ENCODE data around the gene CFD. TPM values are rescaled to one million over a fixed set of nuclear protein-coding genes. Genes with fewer than 3 reads are reported as not detected.
"Not testable (repeated sequence)": the region's sequence is repeated elsewhere in the genome, so short reads cannot be mapped to it uniquely, and the experiment has no call there.

CFD gene
- total RNA-seq, 1 experiment from 2014 or later: 8.0 TPM

DNA sequence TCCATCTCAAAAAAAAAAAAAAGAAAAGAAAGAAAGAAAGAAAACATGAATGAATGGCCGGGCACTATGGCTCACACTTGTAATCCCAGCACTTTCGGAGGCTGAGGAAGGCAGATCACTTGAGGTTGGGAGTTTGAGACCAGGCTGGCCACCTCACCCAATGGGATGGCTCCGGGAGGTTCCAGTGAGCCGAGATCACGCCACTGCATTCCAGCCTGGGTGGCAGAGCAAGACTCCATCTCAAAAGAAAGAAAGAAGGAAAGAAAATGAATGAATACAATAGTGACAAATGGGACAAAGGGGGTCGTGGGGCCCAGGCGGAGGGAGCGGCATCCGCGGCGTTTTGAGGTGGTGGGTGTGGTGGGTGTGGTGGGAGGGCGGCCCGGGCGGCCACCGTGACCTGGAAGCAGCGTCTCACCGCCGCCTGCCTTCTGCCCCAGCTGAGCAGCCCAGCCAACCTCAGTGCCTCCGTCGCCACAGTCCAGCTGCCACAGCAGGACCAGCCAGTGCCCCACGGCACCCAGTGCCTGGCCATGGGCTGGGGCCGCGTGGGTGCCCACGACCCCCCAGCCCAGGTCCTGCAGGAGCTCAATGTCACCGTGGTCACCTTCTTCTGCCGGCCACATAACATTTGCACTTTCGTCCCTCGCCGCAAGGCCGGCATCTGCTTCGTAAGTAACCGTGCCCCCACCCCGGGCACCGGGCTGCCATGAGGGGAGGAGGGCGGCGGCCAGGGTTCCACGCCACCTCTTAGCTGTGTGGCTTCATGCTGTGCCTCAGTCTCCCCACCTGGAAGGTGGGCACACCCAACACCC, 13.6 kb upstream of the CFD start:
- H3K27ac ChIP-seq: no peak overlapping the region
- no peaks in the 10 kb centered on the region for H3K9me3 ChIP-seq (ENCODE audit: insufficient read depth, low read depth)
- intact Hi-C loops (cut with micrococcal nuclease; ENCODE audit: unreplicated experiment): no loop called here
- H3K4me1 ChIP-seq (replicated peaks; ENCODE audit: insufficient read depth): peaks cover 5% of the 10 kb centered on the region
- H3K4me3 ChIP-seq: no peak overlapping the region
- no TSS peak for BruUV-seq (replicated peaks)
- H3K36me3 ChIP-seq (ENCODE audit: low read depth): no peaks in the 10 kb centered on the region
- no peak overlapping the region for H3K4me2 ChIP-seq
- H3F3A ChIP-seq (ENCODE audit: insufficient read depth, low read depth): peaks cover 22% of the 10 kb centered on the region; the same call in 1 of the 2 replicates
- DNase-seq: no peak
- H3K9me2 ChIP-seq (ENCODE audit: insufficient read depth): no peaks in the 10 kb centered on the region
- H2AFZ ChIP-seq: no peak overlapping the region
- H4K20me1 ChIP-seq (ENCODE audit: insufficient read depth): no peaks in the 10 kb centered on the region; the same call in 1 of the 2 replicates
- CTCF ChIA-PET: no interaction called here
- H3K79me2 ChIP-seq (ENCODE audit: low read depth): no peaks in the 10 kb centered on the region
- POLR2A ChIA-PET (ENCODE audit: unreplicated experiment): no interaction called here
- peaks cover 57% of the 10 kb centered on the region for H3K27me3 ChIP-seq (ENCODE audit: insufficient read depth, low read depth)
- TF ChIP-seq CTCF (conservative IDR thresholded peaks at IDR 0.05) (no peak), EZH2 (IDR thresholded peaks at IDR 0.05; ENCODE audit: low read depth) (no peak)

DNA sequence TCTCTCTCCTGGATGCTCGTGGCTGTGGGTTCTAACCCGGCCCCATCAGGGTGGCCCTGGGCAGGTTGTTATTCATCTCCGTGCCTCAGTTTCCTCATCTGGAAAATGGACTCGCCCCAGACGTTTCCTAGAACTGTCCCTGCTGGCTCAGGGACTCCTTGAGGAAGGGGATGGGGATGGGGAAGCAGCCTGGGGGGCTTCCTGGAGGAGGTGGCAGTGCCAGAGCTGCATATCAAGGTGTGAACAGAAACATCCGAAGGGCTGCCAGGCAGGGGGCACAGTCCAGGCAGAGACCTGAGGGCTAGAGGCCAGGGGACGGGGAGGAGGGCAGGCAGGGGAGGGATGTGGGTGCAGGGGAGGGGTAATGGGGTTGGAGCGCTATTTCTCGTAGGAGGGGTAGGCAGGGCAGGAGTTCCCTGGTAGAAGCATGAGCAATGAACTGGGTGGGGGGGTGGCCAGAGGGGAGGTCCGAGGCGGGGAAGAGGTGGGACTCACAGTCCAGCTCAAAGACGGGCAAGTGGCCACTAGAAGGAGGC, 11.0 kb upstream of the CFD start:
- Histone ChIP-seq H3K27ac (no peak overlapping the region), H3K9me3 (ENCODE audit: insufficient read depth, low read depth) (no peaks in the 10 kb centered on the region), H3K4me3 (no peak overlapping the region), H3F3A (ENCODE audit: insufficient read depth, low read depth) (peaks cover 31% of the 10 kb centered on the region; the same call in 1 of the 2 replicates), H3K79me2 (ENCODE audit: low read depth) (no peaks in the 10 kb centered on the region), H3K4me1 (replicated peaks; ENCODE audit: insufficient read depth) (peaks cover 5% of the 10 kb centered on the region), H3K9me2 (ENCODE audit: insufficient read depth) (no peaks in the 10 kb centered on the region), H3K36me3 (ENCODE audit: low read depth) (no peaks in the 10 kb centered on the region), H3K27me3 (ENCODE audit: insufficient read depth, low read depth) (peaks cover 50% of the 10 kb centered on the region), H3K4me2 (no peak overlapping the region), H2AFZ (no peak overlapping the region), H4K20me1 (ENCODE audit: insufficient read depth) (no peaks in the 10 kb centered on the region; the same call in 1 of the 2 replicates)
- CTCF ChIA-PET: interaction anchor here (0.6 kb wide), 1 partner anchor 10 kb away, joined by 3 read pairs; no protein-coding TSS in a partner anchor
- POLR2A ChIA-PET (ENCODE audit: unreplicated experiment): no interaction called here
- no peak for TF ChIP-seq CTCF (conservative IDR thresholded peaks at IDR 0.05)
- no peak for TF ChIP-seq EZH2 (IDR thresholded peaks at IDR 0.05; ENCODE audit: low read depth)
- intact Hi-C loops (cut with micrococcal nuclease; ENCODE audit: unreplicated experiment): no loop called here
- BruUV-seq (replicated peaks): no TSS peak
- DNase-seq: no peak

DNA sequence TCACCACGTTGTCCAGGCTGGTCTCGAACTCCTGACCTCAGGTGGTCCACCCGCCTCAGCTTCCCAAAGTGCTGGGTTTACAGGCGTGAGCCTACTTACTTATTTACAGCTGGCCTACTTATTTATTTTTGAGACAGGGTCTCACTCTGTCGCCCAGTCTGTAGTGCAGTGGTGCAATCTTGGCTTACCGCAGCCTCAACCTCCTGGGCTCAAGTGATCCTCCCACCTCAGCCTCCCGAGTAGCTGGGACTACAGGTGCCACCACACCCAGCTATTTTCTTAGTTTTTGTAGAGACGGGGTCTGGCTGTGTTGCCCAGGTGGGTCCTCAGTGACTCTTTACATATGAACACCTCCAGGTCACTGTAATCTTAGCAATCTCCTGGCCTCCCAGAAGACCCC, 10.3 kb upstream of the CFD start:
- H3F3A ChIP-seq (ENCODE audit: insufficient read depth, low read depth): peaks cover 31% of the 10 kb centered on the region; the same call in 1 of the 2 replicates
- H3K9me3 ChIP-seq (ENCODE audit: insufficient read depth, low read depth); H3K36me3 ChIP-seq (ENCODE audit: low read depth); H3K4me3 ChIP-seq; H2AFZ ChIP-seq; H3K4me1 ChIP-seq (replicated peaks; ENCODE audit: insufficient read depth); H3K9me2 ChIP-seq (ENCODE audit: insufficient read depth); H4K20me1 ChIP-seq (ENCODE audit: insufficient read depth); H3K27ac ChIP-seq; POLR2A ChIA-PET (ENCODE audit: unreplicated experiment); DNase-seq; BruUV-seq (replicated peaks); intact Hi-C loops (cut with micrococcal nuclease; ENCODE audit: unreplicated experiment); H3K4me2 ChIP-seq; CTCF ChIA-PET; H3K79me2 ChIP-seq (ENCODE audit: low read depth): not testable (repeated sequence)
- H3K27me3 ChIP-seq (ENCODE audit: insufficient read depth, low read depth): peaks cover 46% of the 10 kb centered on the region
